Kidney (tissue), 14 donors: ENCODE results near the gene GCSAML. TPM values are rescaled to one million over a fixed set of nuclear protein-coding genes. Genes with fewer than 3 reads are reported as not detected.

Experiments
- DNase-seq, 5 donors: peaks; one replicate each; pipeline ENCODE4 v3.0.0-alpha.2; 2013 to 2020
- FAIRE-seq: peaks from 2 replicates; lab custom pipeline; 2012; peaks lifted over from hg19 to GRCh38; lab: Jason Lieb, UNC
- H3K27ac ChIP-seq, 2 donors: one replicate each; pipeline ENCODE4 v1.7.0; 2013; ENCODE audit warnings: low read depth in 2 of 2, low read length in 2 of 2, inconsistent platforms in 1 of 2
- H3K27me3 ChIP-seq: one replicate; pipeline ENCODE4 v1.7.1; 2013; ENCODE audit warnings: low read length, inconsistent platforms; ENCODE audit not compliant: control insufficient read depth, insufficient read depth
- H3K36me3 ChIP-seq, 3 donors: one replicate each; pipeline versions ENCODE4 v1.7.0 to v1.7.1; 2013; ENCODE audit warnings: low read length in 3 of 3, control low read depth in 1 of 3, inconsistent platforms in 1 of 3; ENCODE audit not compliant: insufficient read depth in 3 of 3, control insufficient read depth in 2 of 3
- H3K4me1 ChIP-seq, 3 donors: one replicate each; pipeline versions ENCODE4 v1.7.0 to v1.7.1; 2013; ENCODE audit warnings: low read length in 3 of 3, inconsistent platforms in 1 of 3, low read depth in 1 of 3; ENCODE audit not compliant: control insufficient read depth in 2 of 3, insufficient read depth in 2 of 3
- H3K4me3 ChIP-seq, 3 donors: one replicate each; pipeline versions ENCODE4 v1.7.0 to v1.8.1; 2013; ENCODE audit warnings: low read length in 3 of 3, control low read depth in 1 of 3, inconsistent platforms in 1 of 3
- H3K9ac ChIP-seq, 3 donors: one replicate each; pipeline versions ENCODE4 v1.7.0 to v1.7.1; 2013; ENCODE audit warnings: low read length in 3 of 3, control low read depth in 1 of 3, inconsistent platforms in 1 of 3
- H3K9me3 ChIP-seq, 3 donors: one replicate each; pipeline versions ENCODE4 v1.7.0 to v1.7.1; 2013; ENCODE audit warnings: low read length in 3 of 3, control low read depth in 1 of 3, inconsistent platforms in 1 of 3; ENCODE audit not compliant: control insufficient read depth in 2 of 3, insufficient read depth in 1 of 3
- intact Hi-C: fragments of 100-400 bp; cut with DNase I; formaldehyde crosslinking; loops from one replicate; pipeline ENCODE4 v1.11.1; 2022
- polyA plus RNA-seq: library from polyadenylated mRNA; stranded (reverse); fragments of 350-450 nt; fragmentation: Illumina TruSeq; extraction: RNeasy Lipid Tissue Mini Kit (QIAGEN cat#74804); gene quantifications from one replicate; pipeline ENCODE4 v1.2.3, GENCODE V29; 2014; ENCODE audit warnings: low read depth, low replicate concordance; ENCODE audit not compliant: insufficient read depth
- total RNA-seq: library from RNA; stranded (reverse); fragmentation: NEBNext Ultra II Directional; extraction: Animal tissue kit (Norgen Biotek cat#: 25700); gene quantifications from one replicate; pipeline ENCODE4 v1.2.1, GENCODE V29; 2021
- TF ChIP-seq, protein P1 (sequence below): IDR thresholded peaks from 3 replicates; pipeline ENCODE4 v1.5.1; 2012; ENCODE audit warnings: mild to moderate bottlenecking, moderate library complexity, borderline replicate concordance; ENCODE audit not compliant: insufficient read depth; ENCODE audit errors: extremely low read depth
- donor health status: control.
- donor health status: control.
- donor health status: control.
- donor health status: control.
- donor health status: control.
- donor health status: DM: yes; HTN: yes; CAD: no.
- donor health status: Normal renal cell carcinoma (clear cell type).

GCSAML gene
- total and polyA plus RNA-seq, 2 donors from 2014 or later = 1.8 TPM; not detected in 1

DNA sequence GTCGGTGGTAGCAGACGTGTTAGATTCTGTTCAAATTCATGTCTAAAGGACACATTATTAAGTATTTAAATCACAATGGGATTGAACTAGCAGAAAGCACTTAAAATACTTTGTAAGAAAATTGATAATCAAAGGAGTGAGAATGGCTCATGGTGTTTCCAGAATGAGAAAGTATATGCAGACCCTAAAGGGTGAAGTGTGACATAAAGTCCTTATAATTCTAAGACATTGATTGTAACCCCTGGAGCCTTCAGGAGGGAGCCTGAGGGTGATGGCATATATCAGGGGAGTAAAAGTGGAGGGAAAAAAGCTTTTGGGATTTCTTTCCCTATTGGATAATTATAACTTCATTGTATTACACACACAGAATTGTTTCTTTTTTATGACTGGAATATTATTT is 12.6 kb upstream of the GCSAML start, which contains the start of gene OR2C3:
OR2C3 (minus strand) TSS at position 101 of the 400 bp plus-strand sequence. CDS start 3,929 bp downstream, outside the sequence.
- intact Hi-C loops = no loop called here
- DNase-seq (no peak), FAIRE-seq (no peak)
- TF ChIP-seq, protein P1, sequence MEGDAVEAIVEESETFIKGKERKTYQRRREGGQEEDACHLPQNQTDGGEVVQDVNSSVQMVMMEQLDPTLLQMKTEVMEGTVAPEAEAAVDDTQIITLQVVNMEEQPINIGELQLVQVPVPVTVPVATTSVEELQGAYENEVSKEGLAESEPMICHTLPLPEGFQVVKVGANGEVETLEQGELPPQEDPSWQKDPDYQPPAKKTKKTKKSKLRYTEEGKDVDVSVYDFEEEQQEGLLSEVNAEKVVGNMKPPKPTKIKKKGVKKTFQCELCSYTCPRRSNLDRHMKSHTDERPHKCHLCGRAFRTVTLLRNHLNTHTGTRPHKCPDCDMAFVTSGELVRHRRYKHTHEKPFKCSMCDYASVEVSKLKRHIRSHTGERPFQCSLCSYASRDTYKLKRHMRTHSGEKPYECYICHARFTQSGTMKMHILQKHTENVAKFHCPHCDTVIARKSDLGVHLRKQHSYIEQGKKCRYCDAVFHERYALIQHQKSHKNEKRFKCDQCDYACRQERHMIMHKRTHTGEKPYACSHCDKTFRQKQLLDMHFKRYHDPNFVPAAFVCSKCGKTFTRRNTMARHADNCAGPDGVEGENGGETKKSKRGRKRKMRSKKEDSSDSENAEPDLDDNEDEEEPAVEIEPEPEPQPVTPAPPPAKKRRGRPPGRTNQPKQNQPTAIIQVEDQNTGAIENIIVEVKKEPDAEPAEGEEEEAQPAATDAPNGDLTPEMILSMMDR = no peak
- no peaks in the 10 kb centered on the region for H3K27me3 ChIP-seq
- no peak within 1 kb of the TSS for H3K27ac ChIP-seq
- no peak within 1 kb of the TSS for H3K9ac ChIP-seq
- H3K36me3 ChIP-seq = no peaks in the 10 kb centered on the region
- no peak within 1 kb of the TSS for H3K4me3 ChIP-seq
- H3K4me1 ChIP-seq = no peaks in the 10 kb centered on the region
- H3K9me3 ChIP-seq = peaks cover 0 to 4% (median 0%) of the 10 kb centered on the region in 3 donors

DNA sequence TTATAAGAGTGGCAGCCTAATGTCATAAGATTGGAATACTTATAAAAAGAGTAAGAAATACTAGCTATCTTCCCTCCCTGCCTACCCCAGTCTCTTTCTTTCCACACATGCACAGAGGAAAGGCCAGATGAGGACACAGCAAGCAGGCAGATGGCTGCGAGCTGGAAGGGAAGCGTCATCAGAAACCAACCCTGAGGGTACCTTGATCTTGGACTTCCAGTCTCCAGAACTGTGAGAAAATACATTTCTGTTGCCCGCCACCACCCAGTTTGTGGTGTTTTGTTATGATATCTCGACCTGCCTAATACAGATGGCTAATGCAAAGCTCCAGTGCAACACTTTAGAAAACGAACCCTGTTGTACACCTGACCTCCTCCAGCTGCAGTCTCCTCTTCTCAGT is 10.4 kb upstream of the GCSAML start:
- intact Hi-C loops = no loop called here
- TF ChIP-seq, protein P1 = no peak
- Histone ChIP-seq H3K27me3 (no peaks in the 10 kb centered on the region), H3K4me3 (no peak overlapping the region), H3K9ac (no peak overlapping the region), H3K4me1 (no peaks in the 10 kb centered on the region), H3K9me3 (no peaks in the 10 kb centered on the region), H3K27ac (no peak overlapping the region), H3K36me3 (no peaks in the 10 kb centered on the region)
- no peak for FAIRE-seq
- no peak for DNase-seq

DNA sequence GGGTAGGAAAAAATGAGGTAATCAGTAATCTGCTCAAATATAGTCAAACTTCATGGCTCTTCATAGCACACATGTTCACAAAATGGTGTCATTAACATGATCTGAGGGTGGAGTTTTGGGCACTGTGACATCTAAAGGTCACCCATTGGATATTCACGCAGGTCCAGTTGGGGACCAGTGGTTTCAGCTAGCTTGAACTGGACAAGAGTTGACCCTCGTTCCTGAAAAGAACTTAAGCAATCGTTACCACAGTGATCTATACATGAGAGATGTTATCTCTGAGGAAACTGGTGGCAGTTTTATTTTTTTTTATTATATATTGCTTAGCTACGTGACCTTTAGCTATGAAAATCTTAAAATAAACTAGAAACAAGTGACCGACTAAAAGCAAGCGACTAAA is 9.7 kb upstream of the GCSAML start:
- no peaks in the 10 kb centered on the region for H3K27me3 ChIP-seq

More for the DNA sequence above, 9.7 kb upstream of the GCSAML start:
- Histone ChIP-seq H3K9ac (no peak overlapping the region), H3K4me3 (no peak overlapping the region), H3K4me1 (no peaks in the 10 kb centered on the region), H3K9me3 (no peaks in the 10 kb centered on the region), H3K27ac (no peak overlapping the region), H3K36me3 (no peaks in the 10 kb centered on the region)
- FAIRE-seq (no peak), DNase-seq (no peak)
- intact Hi-C loops = no loop called here
- TF ChIP-seq, protein P1 = no peak
